HG03159 (cell line): ENCODE results near the gene ENOPH1.

Experiments used
- ATAC-seq: cut with Tn5 transposase; IDR thresholded peaks from one replicate; pipeline ENCODE4 v1.9.1; 2021; ENCODE audit warnings: mild to moderate bottlenecking, moderate library complexity; ENCODE audit not compliant: unreplicated experiment

ENOPH1 gene

DNA sequence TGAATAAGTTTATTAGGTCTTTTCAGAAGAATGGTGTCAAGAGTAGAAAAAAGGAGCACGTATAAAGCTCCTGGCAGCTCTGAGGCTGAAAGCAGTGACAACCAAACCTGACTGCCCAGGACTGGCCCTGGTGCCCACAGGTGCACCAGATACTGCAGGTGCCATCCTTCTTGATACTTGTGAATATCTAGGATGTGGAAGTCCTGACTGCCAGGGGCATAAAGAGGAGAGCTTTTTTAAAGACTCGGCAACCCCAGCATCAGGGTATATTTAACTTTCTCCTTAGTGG, 70.7 kb downstream of the ENOPH1 start:
- no peak for ATAC-seq

- no peak for ATAC-seq
These were observed 77.6 kb downstream of the ENOPH1 start for GRCh38 chr4:82508011-82508410.

GRCh38 chr4:82508806-82509428, 78.5 kb downstream of the ENOPH1 start:
- no peak for ATAC-seq

GRCh38 chr4:82510216-82510615, 79.8 kb downstream of the ENOPH1 start:
- no peak for ATAC-seq
